ENCODE measurements around the gene AEBP2. TPM values are rescaled to one million over a fixed set of nuclear protein-coding genes. Genes with fewer than 3 reads are reported as not detected.
A peak's percentile ranks its signal among the peaks of the same experiment; 100 is the strongest.

Gene AEBP2
- total and polyA plus RNA-seq, 9 of the 15 experiments (the other 6 are each of a cell fraction or from before 2014, with no cell fraction given): 5.7 to 43.7 (median 10.3) TPM

GRCh38 chr12:19454837-19455236 lies 15.5 kb downstream of the AEBP2 start (continued):
- TF ChIP-seq, protein P1, sequence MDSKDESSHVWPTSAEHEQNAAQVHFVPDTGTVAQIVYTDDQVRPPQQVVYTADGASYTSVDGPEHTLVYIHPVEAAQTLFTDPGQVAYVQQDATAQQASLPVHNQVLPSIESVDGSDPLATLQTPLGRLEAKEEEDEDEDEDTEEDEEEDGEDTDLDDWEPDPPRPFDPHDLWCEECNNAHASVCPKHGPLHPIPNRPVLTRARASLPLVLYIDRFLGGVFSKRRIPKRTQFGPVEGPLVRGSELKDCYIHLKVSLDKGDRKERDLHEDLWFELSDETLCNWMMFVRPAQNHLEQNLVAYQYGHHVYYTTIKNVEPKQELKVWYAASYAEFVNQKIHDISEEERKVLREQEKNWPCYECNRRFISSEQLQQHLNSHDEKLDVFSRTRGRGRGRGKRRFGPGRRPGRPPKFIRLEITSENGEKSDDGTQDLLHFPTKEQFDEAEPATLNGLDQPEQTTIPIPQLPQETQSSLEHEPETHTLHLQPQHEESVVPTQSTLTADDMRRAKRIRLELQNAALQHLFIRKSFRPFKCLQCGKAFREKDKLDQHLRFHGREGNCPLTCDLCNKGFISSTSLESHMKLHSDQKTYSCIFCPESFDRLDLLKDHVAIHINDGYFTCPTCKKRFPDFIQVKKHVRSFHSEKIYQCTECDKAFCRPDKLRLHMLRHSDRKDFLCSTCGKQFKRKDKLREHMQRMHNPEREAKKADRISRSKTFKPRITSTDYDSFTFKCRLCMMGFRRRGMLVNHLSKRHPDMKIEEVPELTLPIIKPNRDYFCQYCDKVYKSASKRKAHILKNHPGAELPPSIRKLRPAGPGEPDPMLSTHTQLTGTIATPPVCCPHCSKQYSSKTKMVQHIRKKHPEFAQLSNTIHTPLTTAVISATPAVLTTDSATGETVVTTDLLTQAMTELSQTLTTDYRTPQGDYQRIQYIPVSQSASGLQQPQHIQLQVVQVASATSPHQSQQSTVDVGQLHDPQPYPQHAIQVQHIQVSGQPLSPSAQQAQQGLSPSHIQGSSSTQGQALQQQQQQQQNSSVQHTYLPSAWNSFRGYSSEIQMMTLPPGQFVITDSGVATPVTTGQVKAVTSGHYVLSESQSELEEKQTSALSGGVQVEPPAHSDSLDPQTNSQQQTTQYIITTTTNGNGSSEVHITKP (IDR thresholded peaks at IDR 0.05; ENCODE audit: partially characterized antibody): peak; percentile 65
- TF ChIP-seq MAFG (tag; conservative IDR thresholded peaks at IDR 0.05): peak; percentile 71

GRCh38 chr12:19456176-19456575 lies 16.9 kb downstream of the AEBP2 start:
- peaks cover 91% of the 10 kb centered on the region for H3K79me2 ChIP-seq (ENCODE audit: control insufficient read depth, insufficient read depth, low read length)
- H3K4me1 ChIP-seq (replicated peaks in 1 of 2; ENCODE audit: control insufficient read depth in 2 of 2, insufficient read depth in 2 of 2, low read length in 2 of 2): peaks cover 7 to 11% of the 10 kb centered on the region in 2 experiments; a peak in 3 of 5 replicates
- peaks cover 5% of the 10 kb centered on the region; the same call in 1 of the 3 replicates for H3K36me3 ChIP-seq (ENCODE audit: control insufficient read depth, insufficient read depth, low read length)
- peaks cover 16% of the 10 kb centered on the region; the same call in 1 of the 2 replicates for H4K20me1 ChIP-seq (replicated peaks; ENCODE audit: control insufficient read depth, insufficient read depth, low read length)
- ChIA-PET POLR2A (no interaction called here), CTCF (ENCODE audit: low intra/inter-chr PET ratio) (no interaction called here)
- WGBS (ENCODE audit: insufficient coverage, low coverage, missing lambda C conversion rate): 79% methylated on average over 7 of the region's 7 CpGs
- no peaks in the 10 kb centered on the region for H3K9me3 ChIP-seq (replicated peaks; ENCODE audit: control insufficient read depth, insufficient read depth, low read depth, low read length)
- intact Hi-C loops (cut with micrococcal nuclease): no loop called here
- BruUV-seq (replicated peaks): no TSS peak
- H3K4me2 ChIP-seq (ENCODE audit: insufficient read depth, low read length): no peak overlapping the region
- DNase-seq (ENCODE audit: extremely low read depth in 1 of 4, low spot score in 3 of 4): no peak
- H3K9ac ChIP-seq (ENCODE audit: insufficient read depth in 1 of 2, low read depth in 2 of 2, low read length in 2 of 2): no peak overlapping the region
- no peak for TF ChIP-seq TCF3 (CRISPR knock-in tag; IDR thresholded peaks at IDR 0.05)
- TF ChIP-seq PHF8 (IDR thresholded peaks at IDR 0.05; ENCODE audit: borderline replicate concordance, low read length): no peak
- TF ChIP-seq ZFP36 (IDR thresholded peaks at IDR 0.05; ENCODE audit: low read depth, low read length, partially characterized antibody): no peak
- TF ChIP-seq, protein P2, sequence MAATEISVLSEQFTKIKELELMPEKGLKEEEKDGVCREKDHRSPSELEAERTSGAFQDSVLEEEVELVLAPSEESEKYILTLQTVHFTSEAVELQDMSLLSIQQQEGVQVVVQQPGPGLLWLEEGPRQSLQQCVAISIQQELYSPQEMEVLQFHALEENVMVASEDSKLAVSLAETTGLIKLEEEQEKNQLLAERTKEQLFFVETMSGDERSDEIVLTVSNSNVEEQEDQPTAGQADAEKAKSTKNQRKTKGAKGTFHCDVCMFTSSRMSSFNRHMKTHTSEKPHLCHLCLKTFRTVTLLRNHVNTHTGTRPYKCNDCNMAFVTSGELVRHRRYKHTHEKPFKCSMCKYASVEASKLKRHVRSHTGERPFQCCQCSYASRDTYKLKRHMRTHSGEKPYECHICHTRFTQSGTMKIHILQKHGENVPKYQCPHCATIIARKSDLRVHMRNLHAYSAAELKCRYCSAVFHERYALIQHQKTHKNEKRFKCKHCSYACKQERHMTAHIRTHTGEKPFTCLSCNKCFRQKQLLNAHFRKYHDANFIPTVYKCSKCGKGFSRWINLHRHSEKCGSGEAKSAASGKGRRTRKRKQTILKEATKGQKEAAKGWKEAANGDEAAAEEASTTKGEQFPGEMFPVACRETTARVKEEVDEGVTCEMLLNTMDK (IDR thresholded peaks at IDR 0.05; ENCODE audit: borderline replicate concordance, insufficient read depth, low read depth, low read length, poor library complexity, severe bottlenecking): no peak
- TF ChIP-seq TAF1 (IDR thresholded peaks at IDR 0.05; ENCODE audit: control insufficient read depth, extremely low read depth, insufficient read depth, low read length, severe bottlenecking): no peak
- H3K4me3 ChIP-seq: no peak overlapping the region
- H3K27me3 ChIP-seq (ENCODE audit: control insufficient read depth in 2 of 2, insufficient read depth in 2 of 2, low read length in 2 of 2): no peaks in the 10 kb centered on the region
- H3K9me1 ChIP-seq (ENCODE audit: control insufficient read depth, insufficient read depth, low read length): peaks cover 11% of the 10 kb centered on the region
- H2AFZ ChIP-seq (ENCODE audit: low read depth, low read length): no peak overlapping the region
- no peak overlapping the region for H3K27ac ChIP-seq (ENCODE audit: extremely low read depth, low read depth, low read length)
- no peak for ATAC-seq
- in situ Hi-C loops (cut with MboI): no loop called here
- FAIRE-seq: no peak

All from K562 (cell line).